ENCODE measurements around the gene SEMA5A. TPM values are rescaled to one million over a fixed set of nuclear protein-coding genes. Genes with fewer than 3 reads are reported as not detected.

SEMA5A gene
- total RNA-seq, 2 experiments from 2014 or later, result not detected

DNA sequence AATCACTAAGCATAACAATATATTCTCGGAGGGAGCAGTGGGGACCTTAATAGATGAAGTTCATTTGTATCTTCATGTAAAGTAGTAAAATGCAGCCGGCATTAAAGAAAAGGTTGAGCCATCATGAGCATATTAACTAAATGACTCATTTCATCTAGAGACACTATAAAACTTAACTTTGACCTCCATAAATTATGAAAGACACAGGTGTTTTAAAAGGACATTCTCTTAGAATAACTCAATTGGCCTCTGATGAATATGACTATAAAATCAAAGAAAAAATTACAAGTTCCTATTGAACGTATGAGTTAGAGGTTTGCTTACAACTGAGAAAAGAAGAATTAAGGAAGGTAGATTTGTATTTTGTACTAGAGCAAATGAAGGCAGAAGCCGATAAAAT lies 220.3 kb downstream of the SEMA5A start:
- H3K27ac Mint-ChIP-seq, result no peak overlapping the region
- no peaks in the 10 kb centered on the region for H3K36me3 Mint-ChIP-seq (ENCODE audit: low read depth)
- no peak for DNase-seq
- intact Hi-C loops (cut with micrococcal nuclease), result no loop called here
- H3K9me3 Mint-ChIP-seq, result no peaks in the 10 kb centered on the region
- no peak overlapping the region for H3K4me3 Mint-ChIP-seq
- H3K4me1 Mint-ChIP-seq (ENCODE audit: low read depth), result no peaks in the 10 kb centered on the region
- CTCF ChIA-PET, result no interaction called here
- no peaks in the 10 kb centered on the region for H3K27me3 Mint-ChIP-seq (ENCODE audit: low read depth)

DNA sequence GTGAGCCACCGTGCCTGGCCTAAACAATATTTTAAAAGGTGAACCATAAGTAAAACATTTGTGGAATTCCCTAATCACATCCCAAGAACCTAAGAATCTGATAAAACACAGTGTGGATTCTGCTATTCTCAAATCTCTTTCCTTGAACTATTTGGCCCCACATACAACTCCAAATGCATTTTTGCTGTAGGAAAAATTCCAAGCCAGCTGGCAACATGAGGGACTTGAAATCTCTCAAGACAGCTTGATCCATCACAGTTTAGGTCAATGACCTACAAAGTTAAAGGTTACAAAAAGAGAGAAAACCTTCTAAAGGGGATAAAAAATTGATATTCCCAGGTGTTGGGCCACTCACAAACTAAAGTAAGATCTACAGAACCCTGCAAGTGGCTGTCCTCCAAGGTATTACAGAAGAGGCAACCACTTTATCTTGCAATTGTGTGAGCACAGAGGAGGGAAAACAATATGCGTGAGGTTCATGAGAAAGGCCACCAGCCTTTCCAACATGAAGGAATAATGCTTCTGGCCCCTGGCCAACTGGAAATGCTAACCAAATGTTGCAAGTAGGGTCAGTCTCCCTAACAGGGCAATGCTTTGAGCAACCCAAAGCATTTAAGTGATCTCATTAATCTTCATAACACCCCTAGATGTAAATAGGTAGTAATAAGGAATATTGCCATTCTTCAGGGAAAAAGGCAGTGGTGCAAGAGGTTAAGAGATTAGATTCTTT lies 221.4 kb downstream of the SEMA5A start:
- intact Hi-C loops (cut with micrococcal nuclease), result no loop called here
- Mint-ChIP-seq H3K9me3 (no peaks in the 10 kb centered on the region), H3K27me3 (ENCODE audit: low read depth) (no peaks in the 10 kb centered on the region), H3K27ac (no peak overlapping the region), H3K4me1 (ENCODE audit: low read depth) (no peaks in the 10 kb centered on the region), H3K36me3 (ENCODE audit: low read depth) (no peaks in the 10 kb centered on the region), H3K4me3 (no peak overlapping the region)
- CTCF ChIA-PET, result no interaction called here
- no peak for DNase-seq

GRCh38 chr5:9320652-9321051 lies 225.2 kb downstream of the SEMA5A start:
- no peak overlapping the region for H3K27ac Mint-ChIP-seq
- intact Hi-C loops (cut with micrococcal nuclease), result no loop called here
- CTCF ChIA-PET, result no interaction called here

GRCh38 chr5:9318031-9318430 lies 227.8 kb downstream of the SEMA5A start:
- Mint-ChIP-seq H3K4me1 (ENCODE audit: low read depth) (no peaks in the 10 kb centered on the region), H3K36me3 (ENCODE audit: low read depth) (no peaks in the 10 kb centered on the region), H3K27me3 (ENCODE audit: low read depth) (no peaks in the 10 kb centered on the region), H3K4me3 (no peak overlapping the region), H3K27ac (no peak overlapping the region), H3K9me3 (peaks cover 2% of the 10 kb centered on the region)
- DNase-seq, result no peak
- CTCF ChIA-PET, result no interaction called here
- intact Hi-C loops (cut with micrococcal nuclease), result no loop called here

More at GRCh38 chr5:9320652-9321051, 225.2 kb downstream of the SEMA5A start:
- H3K4me1 Mint-ChIP-seq (ENCODE audit: low read depth), result no peaks in the 10 kb centered on the region
- no peak for DNase-seq
- H3K27me3 Mint-ChIP-seq (ENCODE audit: low read depth), result no peaks in the 10 kb centered on the region
- no peaks in the 10 kb centered on the region for H3K36me3 Mint-ChIP-seq (ENCODE audit: low read depth)
- H3K4me3 Mint-ChIP-seq, result no peak overlapping the region
- H3K9me3 Mint-ChIP-seq, result no peaks in the 10 kb centered on the region

DNA sequence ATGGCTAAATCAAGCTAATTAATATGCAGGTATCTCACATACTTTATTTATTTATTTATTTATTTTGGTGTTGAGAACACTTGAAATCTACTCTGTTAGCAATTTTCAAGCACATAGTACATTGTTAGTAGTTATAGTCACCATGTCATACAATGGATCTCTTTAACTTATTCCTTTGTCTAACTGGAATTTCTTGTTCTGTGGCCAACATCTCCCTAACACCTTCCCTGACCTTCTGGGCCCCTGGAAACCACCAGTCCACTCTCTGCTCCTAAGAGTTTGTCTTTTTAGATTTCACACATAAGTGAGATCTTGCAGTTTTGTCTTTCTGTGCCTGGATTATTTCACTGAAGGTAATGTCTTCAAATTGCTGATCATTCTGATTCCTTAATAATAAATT lies 229.1 kb downstream of the SEMA5A start:
- no peak overlapping the region for H3K4me3 Mint-ChIP-seq
- H3K9me3 Mint-ChIP-seq, result peaks cover 2% of the 10 kb centered on the region
- CTCF ChIA-PET, result no interaction called here
- H3K27ac Mint-ChIP-seq, result no peak overlapping the region
- no peaks in the 10 kb centered on the region for H3K36me3 Mint-ChIP-seq (ENCODE audit: low read depth)
- no peaks in the 10 kb centered on the region for H3K4me1 Mint-ChIP-seq (ENCODE audit: low read depth)
- DNase-seq, result no peak
- intact Hi-C loops (cut with micrococcal nuclease), result no loop called here
- H3K27me3 Mint-ChIP-seq (ENCODE audit: low read depth), result no peaks in the 10 kb centered on the region

DNA sequence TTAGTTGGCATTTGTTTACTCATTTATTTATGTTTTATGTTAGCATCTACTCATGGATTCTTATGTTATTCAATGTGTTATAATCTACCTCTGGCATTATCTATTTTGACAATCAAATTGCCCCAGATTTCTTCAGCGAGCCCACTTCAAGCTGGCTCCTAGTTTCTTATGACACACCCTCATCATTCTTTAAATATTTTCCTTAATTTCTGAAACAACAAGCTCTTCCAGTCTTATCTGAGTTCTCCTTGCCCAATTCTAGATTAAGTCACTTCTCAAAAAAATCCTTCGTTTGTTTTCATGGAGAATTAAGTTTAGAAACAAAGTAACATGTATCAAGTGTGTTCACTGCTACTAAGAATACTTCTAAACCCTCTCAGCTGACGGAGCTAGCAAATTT lies 229.8 kb downstream of the SEMA5A start:
- Mint-ChIP-seq H3K27ac (no peak overlapping the region), H3K27me3 (ENCODE audit: low read depth) (no peaks in the 10 kb centered on the region), H3K36me3 (ENCODE audit: low read depth) (no peaks in the 10 kb centered on the region), H3K4me3 (no peak overlapping the region), H3K4me1 (ENCODE audit: low read depth) (no peaks in the 10 kb centered on the region), H3K9me3 (peaks cover 3% of the 10 kb centered on the region)
- no peak for DNase-seq
- intact Hi-C loops (cut with micrococcal nuclease), result no loop called here
- CTCF ChIA-PET, result no interaction called here

DNA sequence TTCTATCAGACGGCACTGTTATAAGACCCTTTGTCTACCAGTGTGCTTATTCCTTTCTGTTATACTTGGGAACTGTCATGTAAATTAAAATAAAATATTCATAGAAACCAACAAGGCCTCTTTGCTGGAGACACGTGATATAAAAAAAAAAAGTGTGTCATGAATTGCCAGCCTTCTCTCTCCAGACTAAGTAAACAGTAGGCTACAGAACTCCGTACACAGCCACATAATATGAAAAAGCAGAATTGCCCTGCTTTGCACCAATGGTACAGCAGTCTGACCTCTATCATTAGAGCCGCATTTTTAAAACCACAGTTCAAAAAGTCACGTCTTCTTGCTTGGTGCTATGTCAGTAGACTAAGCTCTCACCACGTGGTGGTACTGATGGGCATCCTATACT lies 231.3 kb downstream of the SEMA5A start:
- Mint-ChIP-seq H3K9me3 (peaks cover 5% of the 10 kb centered on the region), H3K4me3 (no peak overlapping the region), H3K27me3 (ENCODE audit: low read depth) (no peaks in the 10 kb centered on the region), H3K36me3 (ENCODE audit: low read depth) (no peaks in the 10 kb centered on the region), H3K27ac (no peak overlapping the region), H3K4me1 (ENCODE audit: low read depth) (no peaks in the 10 kb centered on the region)
- CTCF ChIA-PET, result no interaction called here
- intact Hi-C loops (cut with micrococcal nuclease), result no loop called here
- no peak for DNase-seq

GRCh38 chr5:9313751-9314150 lies 232.1 kb downstream of the SEMA5A start:
- no peaks in the 10 kb centered on the region for H3K4me1 Mint-ChIP-seq (ENCODE audit: low read depth)
- CTCF ChIA-PET, result no interaction called here
- intact Hi-C loops (cut with micrococcal nuclease), result no loop called here
- no peaks in the 10 kb centered on the region for H3K36me3 Mint-ChIP-seq (ENCODE audit: low read depth)
- no peak for DNase-seq
- no peak overlapping the region for H3K27ac Mint-ChIP-seq
- H3K9me3 Mint-ChIP-seq, result peaks cover 5% of the 10 kb centered on the region
- no peak overlapping the region for H3K4me3 Mint-ChIP-seq
- H3K27me3 Mint-ChIP-seq (ENCODE audit: low read depth), result no peaks in the 10 kb centered on the region

GRCh38 chr5:9307150-9307549 lies 238.7 kb downstream of the SEMA5A start:
- intact Hi-C loops (cut with micrococcal nuclease), result no loop called here
- Mint-ChIP-seq H3K27ac (no peak overlapping the region), H3K27me3 (ENCODE audit: low read depth) (no peaks in the 10 kb centered on the region), H3K36me3 (ENCODE audit: low read depth) (no peaks in the 10 kb centered on the region), H3K4me1 (ENCODE audit: low read depth) (no peaks in the 10 kb centered on the region), H3K4me3 (no peak overlapping the region), H3K9me3 (peaks cover 3% of the 10 kb centered on the region)
- CTCF ChIA-PET, result no interaction called here
- DNase-seq, result no peak

GRCh38 chr5:9302218-9302617 lies 243.7 kb downstream of the SEMA5A start:
- H3K36me3 Mint-ChIP-seq (ENCODE audit: low read depth), result no peaks in the 10 kb centered on the region
- intact Hi-C loops (cut with micrococcal nuclease), result no loop called here
- CTCF ChIA-PET, result no interaction called here
- no peak overlapping the region for H3K27ac Mint-ChIP-seq
- H3K9me3 Mint-ChIP-seq, result no peaks in the 10 kb centered on the region
- H3K4me1 Mint-ChIP-seq (ENCODE audit: low read depth), result no peaks in the 10 kb centered on the region
- no peak for DNase-seq
- H3K27me3 Mint-ChIP-seq (ENCODE audit: low read depth), result no peaks in the 10 kb centered on the region
- H3K4me3 Mint-ChIP-seq, result no peak overlapping the region

DNA sequence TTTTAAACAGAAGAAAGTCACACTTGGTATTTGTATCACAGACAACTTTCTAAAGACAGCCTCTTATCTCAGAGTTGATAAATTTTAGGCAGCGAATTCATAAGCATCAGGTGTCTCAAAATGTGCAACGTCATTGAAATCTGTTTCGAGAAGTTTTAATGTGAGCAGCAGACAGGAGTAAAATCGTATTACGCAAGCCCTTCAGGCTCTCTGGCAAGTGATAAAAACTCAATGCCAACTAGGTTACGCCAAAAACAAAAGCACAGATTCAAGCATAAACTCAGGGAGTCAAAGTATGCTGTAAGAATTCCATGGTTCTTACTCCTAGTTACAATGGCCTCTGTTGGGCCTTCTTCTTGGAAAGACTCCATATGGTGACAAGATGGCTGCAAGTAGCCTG lies 244.7 kb downstream of the SEMA5A start:
- CTCF ChIA-PET, result no interaction called here
- no peak for DNase-seq
- intact Hi-C loops (cut with micrococcal nuclease), result no loop called here
- Mint-ChIP-seq H3K4me3 (no peak overlapping the region), H3K27me3 (ENCODE audit: low read depth) (no peaks in the 10 kb centered on the region), H3K27ac (no peak overlapping the region), H3K36me3 (ENCODE audit: low read depth) (no peaks in the 10 kb centered on the region), H3K9me3 (no peaks in the 10 kb centered on the region), H3K4me1 (ENCODE audit: low read depth) (no peaks in the 10 kb centered on the region)

GRCh38 chr5:9297134-9297533 lies 248.7 kb downstream of the SEMA5A start:
- CTCF ChIA-PET, result no interaction called here
- no peaks in the 10 kb centered on the region for H3K4me1 Mint-ChIP-seq (ENCODE audit: low read depth)

DNA sequence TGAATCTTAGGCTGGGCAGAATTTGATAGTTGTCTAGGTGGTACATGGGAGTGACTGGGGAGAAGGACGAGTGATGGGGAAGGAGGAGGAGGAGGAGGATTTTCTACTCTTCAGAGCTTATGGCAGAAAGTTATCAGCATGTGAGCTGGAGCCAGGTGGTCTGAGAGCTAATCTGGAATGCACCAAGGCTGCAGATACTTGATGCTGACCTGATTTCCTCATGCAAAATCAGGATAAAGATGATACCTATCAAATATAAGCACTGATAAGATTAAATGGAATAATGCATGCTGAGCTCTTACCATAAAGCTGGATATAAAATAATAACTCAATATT lies 250.4 kb downstream of the SEMA5A start:
- Mint-ChIP-seq H3K36me3 (ENCODE audit: low read depth) (no peaks in the 10 kb centered on the region), H3K9me3 (peaks cover 3% of the 10 kb centered on the region), H3K4me3 (no peak overlapping the region), H3K27me3 (ENCODE audit: low read depth) (peaks cover 2% of the 10 kb centered on the region), H3K27ac (no peak overlapping the region), H3K4me1 (ENCODE audit: low read depth) (no peaks in the 10 kb centered on the region)
- no peak for DNase-seq
- intact Hi-C loops (cut with micrococcal nuclease), result no loop called here
- CTCF ChIA-PET, result no interaction called here

More at GRCh38 chr5:9297134-9297533, 248.7 kb downstream of the SEMA5A start:
- Mint-ChIP-seq H3K4me3 (no peak overlapping the region), H3K9me3 (no peaks in the 10 kb centered on the region), H3K27ac (no peak overlapping the region), H3K36me3 (ENCODE audit: low read depth) (no peaks in the 10 kb centered on the region), H3K27me3 (ENCODE audit: low read depth) (peaks cover 2% of the 10 kb centered on the region)
- intact Hi-C loops (cut with micrococcal nuclease), result no loop called here
- no peak for DNase-seq
